Activated gamma-delta T cell (primary cell): ENCODE data around the gene NCOA6.
A peak's percentile ranks its signal among the peaks of the same experiment; 100 is the strongest.

Experiments used
- DNase-seq: peaks from one replicate; lab custom pipeline; 2025; lab: John Stamatoyannopoulos, UW
- total RNA-seq, 2 donors: gene quantifications; one replicate each; lab custom pipeline; 2026; lab: John Stamatoyannopoulos, UW

Gene NCOA6
- total RNA-seq: 24.2 reads per million in 2 donors

DNA sequence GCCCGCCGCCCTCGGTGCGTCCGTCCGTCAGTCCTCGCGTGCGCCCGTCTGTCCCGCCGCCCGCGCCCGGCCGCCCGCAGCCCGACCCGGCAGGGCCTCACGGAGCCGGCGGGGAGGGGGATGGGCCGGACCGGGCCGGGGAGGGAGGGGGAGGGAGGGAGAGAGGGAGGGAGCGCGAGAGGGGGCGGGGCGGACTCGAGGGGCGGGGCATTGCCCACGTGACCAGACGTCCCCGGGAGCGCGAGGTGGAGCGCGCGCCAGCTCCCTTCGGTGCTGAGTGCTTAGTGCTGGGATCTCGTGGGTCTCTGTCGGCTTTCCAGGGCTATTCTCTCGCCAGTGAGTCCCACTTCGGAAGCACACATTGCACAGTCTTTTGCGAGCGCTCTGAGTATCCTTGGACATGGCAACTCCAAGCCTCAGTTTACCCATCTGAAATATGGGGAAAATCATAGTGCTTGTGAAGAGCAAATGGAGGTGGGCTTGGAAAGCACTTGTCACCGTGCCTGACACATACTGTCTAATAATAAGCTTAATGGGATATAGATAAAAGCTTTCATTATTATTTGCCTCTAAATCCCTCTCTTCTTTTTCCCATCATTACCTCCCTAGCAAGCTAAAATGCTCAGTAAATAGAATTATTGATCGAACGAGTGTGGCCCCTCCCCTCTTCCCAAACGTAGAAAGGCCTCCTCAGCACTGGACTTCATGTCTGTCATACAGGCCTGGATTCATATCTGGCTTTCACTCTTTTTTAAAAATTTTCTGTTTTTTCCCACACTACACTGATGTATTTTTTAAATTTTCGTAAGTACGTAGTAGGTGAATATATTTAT lies at the start of gene NCOA6:
NCOA6 (minus strand) TSS at position 122 of the 833 bp plus-strand sequence. CDS start 43,296 bp downstream, outside the sequence.
- peak; percentile 78 for DNase-seq

GRCh38 chr20:34874094-34874654 lies 48.7 kb upstream of the NCOA6 start:
- DNase-seq: no peak

DNA sequence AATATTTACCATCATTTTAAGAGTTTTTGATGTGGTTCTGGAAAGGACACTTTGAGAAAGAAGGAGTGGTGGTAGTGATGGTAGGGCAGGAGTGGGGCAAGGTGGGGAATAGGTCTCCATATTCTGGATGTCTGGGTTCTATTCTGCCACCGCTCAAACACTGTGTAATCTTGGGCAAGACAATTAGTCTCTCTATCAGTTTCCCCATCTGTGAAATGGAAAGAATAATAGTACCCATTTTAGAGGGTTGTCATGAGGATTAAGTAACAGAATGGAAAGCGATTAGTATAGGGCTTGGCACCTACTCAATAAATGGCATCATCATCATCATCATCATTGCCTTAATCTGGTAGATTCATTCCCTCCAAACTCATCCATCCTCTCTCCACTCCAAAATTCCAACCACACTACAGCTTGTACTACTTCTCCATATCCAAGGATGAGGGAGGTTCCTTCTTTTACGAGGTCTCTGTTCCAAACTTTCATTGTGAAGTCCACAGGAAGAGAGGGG lies 48.2 kb upstream of the NCOA6 start:
- DNase-seq: no peak

DNA sequence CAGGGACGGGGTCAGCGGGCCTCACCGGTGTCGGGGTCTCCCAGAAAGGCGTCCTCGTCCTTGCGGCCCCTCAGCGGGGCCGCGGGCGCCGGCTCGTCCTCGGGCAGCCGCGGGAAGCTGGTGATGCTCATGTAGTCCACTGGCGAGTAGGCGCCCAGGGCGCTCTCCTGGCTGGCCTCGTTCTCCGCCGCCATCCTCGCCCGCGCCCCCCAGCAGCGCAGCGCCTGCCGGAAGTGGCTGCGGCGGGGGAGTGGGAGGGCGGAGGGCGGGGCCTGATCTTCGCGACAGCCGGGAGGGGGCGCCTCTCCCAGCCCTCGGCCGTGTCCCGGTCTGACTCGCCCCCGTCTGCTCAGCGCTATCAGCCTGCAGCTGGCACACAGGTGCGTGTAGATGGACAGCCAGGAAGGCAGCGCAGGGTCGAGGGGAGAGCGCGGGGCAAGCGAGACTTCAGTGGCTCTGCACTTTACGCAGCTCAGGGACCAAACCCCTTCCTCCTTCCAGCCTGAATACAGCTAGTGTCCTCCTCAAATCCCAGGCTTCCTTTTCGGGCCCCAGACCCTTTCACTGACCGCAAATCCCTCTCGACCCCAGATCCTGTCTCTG lies 47.3 kb upstream of the NCOA6 start, which contains the start of gene GGT7:
GGT7 (minus strand) TSS at position 235 of the 603 bp plus-strand sequence; CDS start at position 194, 41 bp downstream.
- DNase-seq: peak; percentile 72

DNA sequence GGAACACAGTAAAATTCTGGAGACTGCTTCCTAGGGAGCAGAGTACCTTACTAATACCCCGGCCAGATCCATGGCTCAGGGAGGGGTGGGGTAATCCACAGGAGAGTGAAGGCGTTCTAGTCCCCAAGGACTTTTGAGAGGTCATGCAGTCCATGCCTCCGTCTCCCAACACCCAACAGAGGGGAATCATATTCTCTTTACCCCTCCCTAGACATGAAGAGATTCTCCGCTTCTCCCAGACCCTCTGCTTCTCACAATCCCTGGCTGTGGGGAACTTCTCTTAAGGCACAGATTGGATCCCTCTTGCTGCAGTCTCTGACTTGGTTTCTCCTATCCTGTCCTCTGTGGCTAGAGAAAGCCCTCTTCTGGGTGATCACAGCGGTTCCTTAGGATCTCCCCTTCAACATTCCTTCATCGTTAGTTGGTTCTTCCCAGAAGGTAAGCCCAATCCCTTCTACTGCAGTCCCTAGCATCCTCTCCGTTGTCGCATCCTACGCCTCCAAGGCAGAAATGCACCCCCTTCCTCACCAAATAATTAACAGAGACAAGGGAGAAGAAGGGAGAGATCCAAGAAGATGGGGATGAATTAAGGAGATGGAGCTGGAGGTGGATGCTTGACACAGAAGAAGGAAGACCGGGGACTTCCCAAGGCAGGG lies 46.6 kb upstream of the NCOA6 start:
- no peak for DNase-seq

- DNase-seq: no peak
Observed at GRCh38 chr20:34871320-34871926, 46.0 kb upstream of the NCOA6 start.

- DNase-seq: no peak
Observed at GRCh38 chr20:34864216-34864615, 38.8 kb upstream of the NCOA6 start.

GRCh38 chr20:34863421-34863965 lies 38.0 kb upstream of the NCOA6 start:
- DNase-seq: no peak

DNA sequence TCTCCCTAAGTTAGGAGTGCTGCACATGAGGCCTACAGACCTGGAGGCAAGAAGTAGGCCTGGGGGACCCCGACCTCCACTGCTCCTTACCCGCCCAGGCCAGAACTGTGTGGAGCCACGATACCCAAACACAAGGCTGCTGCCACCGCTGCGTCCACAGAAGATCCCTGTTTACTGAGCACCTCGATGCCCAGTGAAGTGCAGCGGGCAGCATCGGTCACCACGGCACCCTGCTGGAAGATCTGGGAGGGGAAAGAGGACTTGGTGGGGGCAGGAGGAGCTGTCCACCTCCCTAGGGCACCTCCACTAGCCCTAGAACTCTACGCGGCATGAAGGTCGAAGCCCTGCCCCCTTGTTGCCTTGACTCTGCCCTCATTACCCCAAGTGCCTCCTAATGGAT lies 37.3 kb upstream of the NCOA6 start:
- no peak for DNase-seq

DNA sequence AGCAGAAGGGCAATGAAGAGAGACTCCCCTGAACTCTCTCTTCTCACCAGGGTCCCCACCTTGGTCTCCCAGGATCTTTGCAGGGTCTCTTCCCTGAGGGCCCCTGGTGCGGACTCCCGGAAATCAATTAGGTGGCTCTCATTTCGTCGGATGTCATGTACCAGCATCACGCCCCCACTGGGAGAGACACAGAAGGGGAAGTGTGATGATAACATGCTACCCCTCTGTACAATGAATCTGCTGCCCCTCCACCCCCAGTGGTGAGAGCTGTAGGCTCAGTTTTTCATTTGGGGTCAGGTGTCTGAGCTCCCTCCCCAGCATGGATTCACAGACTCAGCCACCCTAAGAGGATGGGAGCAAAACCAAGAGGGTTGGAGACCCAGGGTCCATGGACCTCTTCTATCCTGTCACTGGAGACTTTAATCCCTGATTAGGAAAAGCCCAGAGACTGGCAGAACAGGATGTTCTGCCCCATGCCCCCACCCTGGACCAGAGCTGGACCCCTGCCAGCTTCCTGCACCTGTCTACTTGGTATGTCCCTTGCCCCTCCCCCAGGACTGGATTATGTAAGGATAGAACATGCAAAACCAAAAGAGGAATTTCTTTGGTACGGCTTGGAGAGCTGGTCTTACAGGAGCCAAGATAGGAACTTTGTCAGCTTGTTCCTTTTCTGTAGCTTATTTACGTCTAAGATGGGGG lies 36.1 kb upstream of the NCOA6 start:
- no peak for DNase-seq

DNA sequence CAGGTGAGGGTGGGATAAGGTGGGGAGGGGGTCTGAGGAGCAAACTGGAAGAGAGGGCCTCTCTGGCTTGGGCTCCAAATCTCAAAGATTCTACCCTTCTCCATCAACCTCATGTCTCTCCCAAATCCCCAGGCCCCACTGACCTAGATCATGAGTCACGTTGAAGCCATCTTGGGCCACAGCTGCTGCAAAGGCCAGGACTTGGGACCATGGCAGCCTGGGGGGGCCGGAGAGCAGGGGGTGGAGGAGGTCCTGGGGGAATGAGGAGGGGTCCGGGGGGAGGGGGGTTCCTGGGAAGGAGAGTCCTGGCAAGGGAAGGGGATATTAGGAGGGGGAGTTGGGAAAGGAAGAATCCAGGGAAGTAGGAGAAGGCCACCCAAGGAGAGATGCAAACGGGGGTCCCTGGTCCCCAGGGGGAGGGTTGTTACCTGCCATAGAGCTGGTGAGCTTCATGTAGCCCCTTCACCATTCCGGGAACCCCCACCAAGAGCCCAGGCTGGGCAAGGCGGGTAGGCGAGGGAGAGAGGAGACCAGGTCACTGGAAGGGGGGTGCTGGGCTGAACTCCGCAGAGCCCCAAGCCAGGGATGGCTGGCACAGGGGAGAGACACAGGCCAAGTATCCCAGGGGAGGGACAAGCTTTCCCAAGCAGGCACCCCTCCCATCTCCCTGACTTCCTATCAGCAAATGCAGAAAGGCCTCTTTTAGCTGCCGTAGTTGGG lies 34.5 kb upstream of the NCOA6 start:
- no peak for DNase-seq

DNA sequence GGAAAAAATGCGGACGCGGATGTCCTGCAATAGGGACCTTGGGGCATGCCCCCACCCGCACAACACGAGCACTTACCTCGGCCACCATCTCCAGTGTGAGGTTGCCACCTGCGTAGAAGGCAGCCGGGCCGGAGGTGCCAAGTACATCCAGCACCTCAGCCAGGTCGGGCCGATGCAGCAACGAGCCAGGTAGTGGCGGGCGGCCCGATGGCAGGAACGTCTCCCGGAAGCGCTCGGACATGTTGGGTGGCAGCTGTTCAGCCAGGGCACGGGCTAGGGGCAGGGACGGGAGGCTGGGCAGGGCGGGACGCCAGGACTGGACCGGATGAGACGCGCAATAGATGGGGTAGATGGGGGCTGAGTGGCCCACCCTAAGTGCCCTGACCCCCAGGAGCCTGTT lies 33.9 kb upstream of the NCOA6 start:
- DNase-seq: no peak

DNA sequence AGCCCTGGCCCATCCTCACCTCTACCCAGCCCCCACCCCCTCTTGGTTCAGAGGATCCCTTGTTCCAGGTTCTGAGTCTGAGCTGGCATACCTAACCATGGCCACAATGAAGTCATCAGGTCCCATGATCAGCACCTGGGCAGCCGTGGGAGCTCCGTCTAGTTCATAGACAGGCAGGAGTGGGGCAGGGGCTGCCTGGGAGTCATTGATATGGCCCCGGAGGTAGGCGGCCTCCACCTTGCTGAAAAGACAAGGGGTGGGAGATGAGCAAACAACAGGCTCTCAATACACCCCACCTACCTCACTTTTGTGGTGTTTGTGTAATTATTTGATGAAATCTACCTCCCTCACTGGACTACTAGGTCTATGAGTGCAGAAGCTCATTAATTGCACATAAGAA lies 26.8 kb upstream of the NCOA6 start:
- no peak for DNase-seq

GRCh38 chr20:34850969-34851368 lies 25.5 kb upstream of the NCOA6 start:
- no peak for DNase-seq

DNA sequence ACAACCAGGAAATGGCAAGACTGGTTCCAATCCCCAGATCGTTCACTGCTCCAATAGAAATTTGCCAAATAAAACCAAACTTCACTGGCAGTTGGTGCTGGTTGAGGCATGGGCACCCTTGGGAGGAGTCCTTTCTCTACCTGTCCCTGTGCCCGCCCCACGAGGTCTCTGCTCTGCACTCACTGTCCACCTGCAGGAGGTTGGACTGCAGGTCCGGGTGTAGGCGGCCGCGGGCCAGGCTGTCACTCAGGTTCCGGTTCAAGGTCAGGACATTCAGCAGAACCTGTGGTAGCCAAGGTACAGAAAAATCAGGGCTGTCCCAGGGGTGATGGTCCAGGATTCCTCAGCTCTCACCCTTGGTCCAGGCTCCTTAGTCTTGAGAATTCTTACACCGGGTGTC lies 24.3 kb upstream of the NCOA6 start:
- DNase-seq: no peak

DNA sequence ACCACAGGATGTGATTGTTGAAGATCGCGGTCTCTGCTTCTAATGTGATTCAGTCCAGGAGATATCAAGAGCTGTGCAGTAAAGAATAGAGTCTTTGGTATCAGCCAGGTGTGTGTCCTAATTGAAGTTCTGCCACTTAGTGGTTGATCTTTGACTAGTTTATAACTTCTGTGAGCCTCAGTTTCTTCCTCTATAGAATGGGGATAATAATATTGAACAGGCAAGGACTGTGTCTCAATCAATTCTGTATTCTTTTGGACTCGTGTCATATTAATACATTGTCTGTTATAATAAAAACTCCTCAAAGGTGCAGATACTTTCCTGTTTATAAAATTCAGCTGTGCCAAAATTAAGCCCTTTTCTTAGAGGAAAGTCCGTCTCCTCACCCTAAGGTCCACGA lies 23.1 kb upstream of the NCOA6 start:
- no peak for DNase-seq

DNA sequence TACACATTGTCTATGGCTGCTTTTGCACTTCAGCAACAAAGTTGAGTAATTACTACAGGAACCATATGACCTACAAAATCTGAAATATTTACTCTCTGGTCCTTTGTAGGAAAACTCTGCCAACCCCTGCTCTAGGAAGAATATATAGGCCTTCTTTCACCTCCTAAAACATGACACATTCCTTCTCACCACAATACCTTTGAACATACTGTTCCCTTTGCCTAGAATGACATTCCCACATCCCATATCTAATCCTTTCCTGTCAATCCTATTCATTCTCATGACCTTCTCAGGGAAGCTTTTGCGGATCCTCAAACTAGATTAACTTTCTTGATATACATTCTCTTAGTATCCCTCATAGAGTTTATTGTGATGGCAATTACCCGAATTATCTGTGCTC lies 18.0 kb upstream of the NCOA6 start:
- DNase-seq: no peak

GRCh38 chr20:34842143-34842542 lies 16.7 kb upstream of the NCOA6 start:
- DNase-seq: no peak

DNA sequence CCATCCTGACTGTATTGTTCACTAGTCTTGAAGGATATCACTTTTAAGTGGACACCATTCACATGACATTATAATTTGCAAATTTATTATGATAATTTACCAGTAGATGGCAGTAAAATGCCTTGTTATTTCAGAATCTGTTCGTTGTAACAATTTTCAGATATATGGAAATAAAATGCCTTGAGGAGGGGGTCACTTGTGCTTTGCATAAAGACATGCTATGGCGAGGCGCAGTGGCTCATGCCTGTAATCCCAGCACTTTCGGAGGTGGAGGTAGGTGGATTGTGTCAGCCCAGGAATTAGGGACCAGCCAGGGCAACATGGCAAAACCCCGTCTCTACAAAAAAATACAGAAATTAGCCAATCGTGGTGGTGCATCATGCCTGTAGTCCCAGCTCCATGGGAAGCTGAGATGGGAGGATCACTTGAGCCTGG lies 9.0 kb upstream of the NCOA6 start:
- DNase-seq: no peak

DNA sequence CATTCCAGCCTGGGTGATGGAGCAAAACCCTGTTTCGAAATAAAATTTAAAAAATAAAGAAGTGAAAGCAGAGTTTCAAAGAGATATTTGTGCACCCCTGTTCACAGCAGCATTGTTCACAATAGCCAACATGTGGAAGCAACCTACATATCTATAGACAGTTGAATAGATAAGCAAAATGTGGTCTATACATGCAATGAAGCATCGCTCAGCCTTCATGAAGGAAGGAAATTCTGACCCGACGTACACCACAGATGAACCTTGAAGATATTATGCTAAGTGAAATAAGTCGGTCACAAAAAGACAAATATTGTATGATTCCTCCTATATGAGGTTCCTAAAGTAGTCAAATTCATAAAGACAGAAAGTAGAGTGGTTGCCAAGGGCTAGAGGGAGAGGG lies 6.5 kb upstream of the NCOA6 start:
- DNase-seq: no peak
